Activated CD4-positive, CD25-positive, alpha-beta regulatory T cell treated with anti-CD3 and anti-CD28 coated beads, Interleukin-2, amount 50 U/mL, for 16 hours (primary cell): ENCODE results near the gene ZDHHC7.
A peak's percentile ranks its signal among the peaks of the same experiment; 100 is the strongest.

Source experiments
- DNase-seq: peaks from one replicate; pipeline ENCODE4 v3.0.0-alpha.2; 2020; ENCODE audit warnings: low read depth, low spot score

Gene ZDHHC7

DNA sequence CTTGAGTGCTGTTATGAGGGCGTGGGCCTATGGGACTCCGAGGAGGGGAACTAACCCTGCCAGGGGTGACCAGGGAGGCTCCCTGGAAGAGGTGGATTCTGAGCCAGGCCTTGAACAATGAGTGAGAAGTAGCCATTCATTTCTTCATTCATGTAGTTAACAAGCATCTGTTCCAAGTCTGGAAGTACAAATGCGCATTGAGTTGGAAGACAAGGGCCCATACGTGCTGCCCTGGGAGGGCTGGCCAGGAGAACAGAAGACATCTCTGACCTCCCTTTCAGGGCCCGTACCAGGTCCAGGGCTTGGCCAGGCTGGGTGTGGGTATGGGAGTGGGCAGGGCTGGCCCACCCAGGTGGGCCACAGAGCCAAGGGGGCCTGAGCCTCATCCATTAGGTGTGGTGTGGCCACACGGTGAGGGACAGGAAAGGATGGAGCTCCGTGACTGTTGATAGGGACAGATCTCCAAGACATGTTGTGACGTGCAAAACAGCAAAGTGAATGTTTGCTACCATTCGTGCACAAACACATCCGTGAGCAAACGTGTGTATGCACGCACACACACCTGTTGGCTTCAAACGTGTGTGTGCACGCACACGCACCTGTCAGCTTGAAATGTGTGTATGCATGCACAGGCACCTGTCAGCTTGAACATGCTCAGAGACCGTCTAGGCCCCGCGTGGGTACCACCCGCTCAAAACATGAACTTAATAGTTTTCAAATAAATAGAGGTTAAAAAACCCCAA, 46.8 kb downstream of the ZDHHC7 start:
- DNase-seq, result no peak

DNA sequence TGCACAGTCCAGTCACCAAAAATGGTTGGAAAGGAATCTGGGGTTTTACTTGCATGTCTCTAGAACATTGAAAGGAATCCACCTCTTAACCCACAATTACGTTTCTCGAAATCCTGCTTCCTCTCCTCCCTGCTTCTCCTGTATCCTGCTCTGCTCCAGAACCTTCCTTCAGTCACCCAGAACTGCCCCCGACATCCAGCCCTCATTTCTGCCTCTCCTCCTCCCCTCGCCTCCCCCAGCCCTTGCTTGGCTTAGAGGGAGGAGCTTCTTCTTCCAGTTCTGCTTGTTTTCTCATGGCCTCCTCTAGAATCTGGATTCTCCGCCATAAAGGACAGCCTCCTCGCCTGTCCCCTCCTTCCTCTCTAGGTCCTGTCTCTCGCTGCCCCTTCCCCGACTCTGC, 48.3 kb downstream of the ZDHHC7 start:
- no peak for DNase-seq

DNA sequence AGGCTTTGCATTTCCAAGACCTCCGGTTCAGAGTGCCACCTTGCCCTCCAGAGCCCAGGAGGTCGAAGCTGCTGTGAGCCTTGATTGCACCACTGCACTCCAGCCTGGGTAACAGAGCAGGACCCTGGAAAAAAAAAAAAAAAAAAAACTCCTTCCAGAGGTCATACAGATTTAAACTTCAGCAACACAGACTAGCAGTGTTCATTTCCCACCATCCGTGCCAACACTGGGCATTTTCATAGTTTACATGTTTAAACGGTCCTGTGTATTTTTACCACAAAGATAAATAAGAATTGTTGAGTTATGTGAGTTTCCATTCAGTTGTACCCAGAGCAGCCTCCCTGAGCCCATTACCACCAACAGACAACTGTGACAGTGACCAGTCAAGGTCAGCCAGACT, 50.4 kb downstream of the ZDHHC7 start:
- no peak for DNase-seq

DNA sequence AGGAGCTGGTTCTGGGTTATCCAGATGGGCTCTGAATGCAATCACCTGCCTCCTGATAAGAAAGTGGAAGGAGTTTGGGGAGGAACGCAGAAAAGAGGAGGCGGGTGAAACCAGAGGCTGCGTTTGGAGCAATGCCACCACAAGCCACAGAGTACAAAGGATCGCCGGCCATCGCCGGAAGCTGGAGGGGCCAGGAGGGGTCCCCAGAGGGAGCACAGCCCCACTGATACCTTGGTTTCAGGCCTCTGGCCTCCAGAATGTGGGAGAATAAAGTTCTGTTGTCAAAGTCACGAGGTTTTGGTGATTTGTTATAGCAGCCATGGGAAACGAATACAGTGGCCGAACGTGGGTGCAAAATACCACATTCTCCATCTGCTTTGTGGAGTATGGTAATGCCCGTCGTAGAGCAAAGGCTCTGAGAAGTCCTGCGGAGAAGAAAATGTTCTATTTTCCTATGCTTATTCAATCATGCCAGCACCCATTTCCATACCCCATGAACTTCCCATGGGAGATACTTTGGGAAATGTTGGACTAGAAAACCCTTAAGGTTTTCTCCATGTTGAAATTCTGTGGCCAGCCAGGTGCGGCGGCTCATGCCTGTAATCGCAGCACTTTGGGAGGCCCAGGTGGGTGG, 51.4 kb downstream of the ZDHHC7 start:
- no peak for DNase-seq

GRCh38 chr16:84959045-84959576, 52.2 kb downstream of the ZDHHC7 start:
- DNase-seq, result no peak

- no peak for DNase-seq
These were observed 53.5 kb downstream of the ZDHHC7 start for GRCh38 chr16:84957792-84958191.

DNA sequence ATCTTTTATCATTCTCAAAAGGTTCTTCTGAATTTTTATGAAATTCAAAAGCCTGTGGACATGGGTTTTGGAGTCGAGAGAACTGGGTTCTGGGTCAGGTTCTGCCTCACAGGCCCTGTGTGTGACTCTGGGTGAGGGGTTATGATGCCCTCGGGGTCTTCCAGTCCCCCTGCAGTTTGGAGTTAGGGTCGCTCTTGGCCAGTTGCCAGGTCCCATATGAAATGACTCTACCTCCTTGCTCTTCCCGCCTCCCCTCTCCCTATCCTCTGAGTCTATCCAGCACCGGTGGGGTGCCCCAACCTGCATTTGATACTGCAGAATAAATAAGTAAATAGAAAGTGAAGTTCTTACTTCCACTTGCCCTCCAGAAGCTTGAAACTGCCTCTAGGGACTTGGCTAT, 54.1 kb downstream of the ZDHHC7 start:
- DNase-seq, result no peak

GRCh38 chr16:84955427-84955826, 55.9 kb downstream of the ZDHHC7 start:
- DNase-seq, result no peak

DNA sequence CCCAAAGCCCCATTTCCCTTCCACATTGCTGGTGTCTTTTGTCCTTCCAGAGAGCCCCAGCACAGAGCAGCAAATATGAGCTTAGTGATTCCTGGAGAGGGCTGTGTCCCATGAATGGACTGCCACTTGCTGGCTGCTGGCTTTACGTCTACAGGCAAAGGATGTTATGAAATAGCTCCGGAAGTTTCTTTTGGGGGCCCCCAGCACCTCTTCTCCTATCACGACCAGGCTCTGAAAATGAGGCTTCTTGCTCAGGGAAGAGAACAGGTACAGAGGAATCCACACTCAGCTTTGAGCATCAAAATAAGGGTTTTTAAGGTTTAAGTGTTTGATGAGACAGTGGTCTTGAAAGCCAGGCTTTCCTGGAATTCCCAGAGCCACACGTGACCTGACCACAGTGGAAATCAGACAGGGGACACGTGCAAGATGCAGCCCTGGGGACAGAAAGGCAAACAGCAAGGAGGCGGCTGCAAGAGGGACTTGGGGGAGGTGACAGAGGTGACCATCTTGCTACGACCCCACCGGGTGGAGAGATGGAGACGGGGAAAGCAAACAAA, 58.1 kb downstream of the ZDHHC7 start:
- no peak for DNase-seq

- peak; percentile 49 for DNase-seq
These were observed 58.8 kb downstream of the ZDHHC7 start for GRCh38 chr16:84952335-84953189.

DNA sequence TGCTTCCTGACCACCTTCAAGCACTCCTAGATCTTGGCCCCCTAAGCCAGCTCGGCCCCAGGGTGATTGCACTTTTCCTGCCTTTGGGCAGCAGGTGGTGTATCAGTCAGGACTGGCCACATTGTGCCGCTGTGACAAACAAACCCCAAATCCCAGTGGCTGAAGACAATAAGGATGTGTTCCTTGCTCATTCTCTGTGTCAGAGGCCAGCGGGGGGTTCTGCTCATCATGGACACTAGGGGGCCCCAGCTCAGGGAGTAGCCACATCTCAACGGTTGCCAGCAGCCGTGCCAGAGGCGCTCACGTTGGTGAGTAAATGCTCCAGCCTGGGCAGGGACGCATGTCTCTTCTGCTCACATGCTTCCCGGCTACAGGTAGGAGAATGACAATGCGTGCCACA, 60.4 kb downstream of the ZDHHC7 start:
- no peak for DNase-seq

DNA sequence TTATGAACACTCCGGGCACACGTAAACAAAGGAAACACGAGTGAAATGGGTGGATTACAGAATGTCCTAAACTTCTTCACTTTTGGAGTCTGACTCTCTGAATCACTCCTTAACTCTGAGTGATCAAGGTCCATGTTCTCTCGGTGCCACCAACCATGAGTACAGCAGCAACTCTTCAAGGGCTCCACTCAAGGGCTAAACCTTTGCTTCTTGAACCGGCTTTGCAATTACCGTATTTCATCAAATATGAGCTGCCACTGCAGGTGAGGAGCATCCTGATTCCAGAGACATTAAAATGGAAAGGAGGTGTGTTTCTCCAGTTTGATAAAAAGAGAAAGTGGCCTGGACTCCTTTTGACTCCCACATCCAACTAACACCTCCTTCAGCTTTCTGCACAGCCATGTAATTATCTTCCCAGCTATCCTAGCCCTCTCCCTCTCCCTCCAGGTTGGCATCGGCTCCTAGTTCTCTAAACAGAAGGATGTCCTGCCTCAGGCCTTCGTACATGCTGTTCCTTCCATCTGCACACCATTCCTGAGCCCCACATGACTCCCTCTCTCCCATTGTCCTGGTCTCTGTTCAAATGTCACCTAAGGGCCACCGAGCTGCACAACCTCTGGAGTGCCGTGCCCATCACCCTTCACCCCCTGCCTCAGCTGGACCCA, 61.4 kb downstream of the ZDHHC7 start:
- DNase-seq, result no peak

DNA sequence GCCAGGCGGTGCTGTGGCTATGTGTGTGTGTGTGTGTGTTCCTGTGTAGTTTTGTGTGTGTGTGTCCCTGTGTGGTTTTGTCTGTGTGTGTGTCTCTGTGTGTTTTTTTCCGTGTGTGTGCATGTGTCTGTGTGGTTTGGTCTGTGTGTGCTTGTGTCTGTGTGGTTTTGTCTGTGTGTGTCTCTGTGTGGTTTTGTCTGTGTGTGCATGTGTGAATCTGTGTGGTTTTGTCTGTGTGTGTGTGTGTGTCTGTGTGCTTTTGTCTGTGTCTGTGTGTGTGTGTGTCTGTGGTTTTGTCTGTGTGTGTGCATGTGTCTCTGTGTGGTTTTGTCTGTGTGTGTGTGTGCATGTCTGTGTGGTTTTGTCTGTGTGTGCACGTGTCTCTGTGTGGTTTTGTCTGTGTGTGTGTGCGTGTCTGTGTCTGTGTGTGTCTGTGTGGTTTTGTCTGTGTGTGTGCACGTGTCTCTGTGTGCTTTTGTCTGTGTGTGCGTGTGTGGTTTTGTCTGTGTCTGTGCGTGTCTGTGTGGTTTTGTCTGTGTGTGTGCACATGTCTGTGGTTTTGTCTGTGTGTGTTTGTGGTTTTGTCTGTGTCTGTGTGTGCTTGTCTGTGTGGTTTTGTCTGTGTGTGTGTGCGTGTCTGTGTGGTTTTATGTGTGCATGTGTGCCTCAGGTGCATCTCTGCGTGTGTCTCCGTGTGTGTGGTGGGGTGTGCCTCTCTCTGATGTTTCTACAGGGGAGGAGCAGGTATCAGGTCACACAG, 62.3 kb downstream of the ZDHHC7 start:
- DNase-seq, result no peak

- DNase-seq, result no peak
These were observed 63.1 kb downstream of the ZDHHC7 start for GRCh38 chr16:84947996-84948850.

DNA sequence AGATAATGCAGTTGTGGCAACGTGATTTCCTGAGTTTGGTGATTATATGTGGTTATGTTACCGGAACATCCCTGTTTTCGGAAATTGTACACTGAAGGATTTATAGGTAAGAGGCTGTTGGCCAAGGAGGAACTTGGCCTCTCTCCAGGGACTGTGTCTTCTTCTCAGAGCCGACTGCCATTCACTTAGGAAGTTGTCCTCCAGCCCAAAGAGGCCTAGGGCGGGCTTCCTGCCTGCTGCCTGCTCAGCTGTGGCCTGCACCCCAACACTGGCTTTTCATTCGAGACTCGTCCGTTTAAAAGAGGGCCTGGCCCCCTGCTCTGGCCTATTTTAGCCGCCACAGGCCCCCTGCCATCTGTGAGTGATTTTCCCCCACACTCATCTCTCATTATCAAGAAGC, 64.3 kb downstream of the ZDHHC7 start:
- no peak for DNase-seq

- DNase-seq, result no peak
These were observed 67.7 kb downstream of the ZDHHC7 start for GRCh38 chr16:84943620-84944019.

GRCh38 chr16:84942786-84943185, 68.5 kb downstream of the ZDHHC7 start:
- no peak for DNase-seq

DNA sequence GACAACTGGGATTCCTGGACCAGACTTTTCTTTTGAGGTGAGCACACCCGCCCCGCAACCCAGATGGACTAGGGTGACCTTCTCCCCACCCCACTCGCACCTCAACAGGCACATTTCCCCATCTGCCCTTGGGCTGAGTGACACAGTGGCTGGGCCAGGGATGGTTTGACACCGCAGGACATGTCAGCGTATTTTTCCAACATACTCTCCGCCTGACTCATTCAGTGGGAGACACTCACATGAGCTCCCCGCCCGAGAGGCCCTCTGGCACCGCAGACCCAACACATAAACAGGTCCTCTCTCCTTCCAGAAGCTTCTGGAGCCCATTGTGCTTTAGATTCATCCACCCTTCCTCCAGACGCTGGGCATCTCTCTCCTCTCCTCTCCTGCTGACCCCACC, 69.4 kb downstream of the ZDHHC7 start:
- DNase-seq, result no peak

DNA sequence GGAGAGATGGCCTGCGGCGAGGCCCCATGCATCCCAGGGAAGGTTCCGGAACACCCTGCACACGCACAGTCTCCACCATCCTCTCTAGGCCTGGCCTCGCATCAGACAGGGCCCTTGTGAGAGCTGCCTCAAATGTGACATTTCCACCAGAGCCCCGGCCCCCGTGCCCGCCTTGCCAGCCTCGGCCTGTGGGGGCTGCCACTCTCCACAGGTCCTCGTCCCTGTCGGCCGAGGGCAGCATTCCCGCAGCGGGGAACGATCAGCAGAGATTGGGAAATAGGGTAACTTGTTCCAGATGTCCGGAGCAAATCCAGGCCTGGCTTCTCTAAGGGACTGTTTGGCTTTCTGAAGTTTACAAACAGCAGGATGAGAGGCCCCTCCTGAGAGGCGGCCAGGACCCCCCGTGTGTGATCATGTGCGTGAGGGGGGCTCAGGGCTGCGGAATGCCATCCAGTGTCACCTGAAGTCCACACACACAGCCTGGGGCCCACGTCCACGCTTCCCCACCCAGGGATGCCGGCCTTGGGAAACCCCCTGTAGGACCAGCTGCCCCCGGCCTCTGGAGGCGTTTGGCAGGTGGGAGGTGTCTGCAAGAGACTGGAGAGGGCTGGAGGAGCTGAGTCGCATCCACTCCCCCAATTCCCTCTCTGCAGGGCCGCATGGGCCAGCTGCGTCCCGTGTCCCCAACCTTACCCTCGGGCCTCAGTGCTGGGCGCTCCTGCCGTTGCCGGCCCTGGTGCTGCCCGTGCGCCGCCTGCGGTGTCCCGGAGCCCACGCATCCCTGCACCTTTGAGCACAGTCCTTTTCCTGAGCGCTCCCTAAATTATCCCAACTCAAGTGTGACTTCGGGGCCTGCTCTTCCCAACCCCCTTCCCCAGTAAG, 70.4 kb downstream of the ZDHHC7 start:
- DNase-seq, result no peak
